GM21786 (cell line): ENCODE measurements around the gene TMC7.
"Not testable (repeated sequence)": the region's sequence is repeated elsewhere in the genome, so short reads cannot be mapped to it uniquely, and the experiment has no call there.

Experiments used
- ATAC-seq: cut with Tn5 transposase; IDR thresholded peaks from one replicate; pipeline ENCODE4 v1.9.1; 2021; ENCODE audit not compliant: unreplicated experiment

TMC7 gene

GRCh38 chr16:18979936-18980335 is 3.8 kb upstream of the TMC7 start:
- ATAC-seq: no peak

- ATAC-seq: no peak
Observed at GRCh38 chr16:18984435-18985005, 786 bp downstream of the TMC7 start.

- ATAC-seq: not testable (repeated sequence)
Observed at GRCh38 chr16:18985256-18985655, 1.5 kb downstream of the TMC7 start.

GRCh38 chr16:18991731-18992130 is 8.0 kb downstream of the TMC7 start:
- not testable (repeated sequence) for ATAC-seq

- ATAC-seq: not testable (repeated sequence)
Observed at GRCh38 chr16:18993531-18993930, 9.8 kb downstream of the TMC7 start.

- ATAC-seq: not testable (repeated sequence)
Observed at GRCh38 chr16:18994181-18994580, 10.4 kb downstream of the TMC7 start.

- not testable (repeated sequence) for ATAC-seq
Observed at GRCh38 chr16:18995406-18995805, 11.7 kb downstream of the TMC7 start.

GRCh38 chr16:18996536-18996935 is 12.8 kb downstream of the TMC7 start:
- ATAC-seq: not testable (repeated sequence)

- not testable (repeated sequence) for ATAC-seq
Observed at GRCh38 chr16:18997001-18997400, 13.3 kb downstream of the TMC7 start.

GRCh38 chr16:18999045-18999393 is 15.3 kb downstream of the TMC7 start:
- no peak for ATAC-seq

GRCh38 chr16:19001788-19002187 is 18.1 kb downstream of the TMC7 start:
- ATAC-seq: no peak

GRCh38 chr16:19003935-19004334 is 20.2 kb downstream of the TMC7 start:
- ATAC-seq: no peak

GRCh38 chr16:19005561-19006445 is 22.1 kb downstream of the TMC7 start:
- ATAC-seq: no peak

- ATAC-seq: no peak
Observed at GRCh38 chr16:19006446-19007315, 22.9 kb downstream of the TMC7 start.

- no peak for ATAC-seq
Observed at GRCh38 chr16:19008245-19009169, 24.8 kb downstream of the TMC7 start.

- ATAC-seq: no peak
Observed at GRCh38 chr16:19011169-19011731, 27.5 kb downstream of the TMC7 start.

- ATAC-seq: no peak
Observed at GRCh38 chr16:19014461-19014860, 30.7 kb downstream of the TMC7 start.

GRCh38 chr16:19017179-19017578 is 33.4 kb downstream of the TMC7 start:
- no peak for ATAC-seq

GRCh38 chr16:19020689-19021088 is 37.0 kb downstream of the TMC7 start:
- ATAC-seq: no peak

- no peak for ATAC-seq
Observed at GRCh38 chr16:19021747-19022146, 38.0 kb downstream of the TMC7 start.
